Liver (tissue), 9 donors: ENCODE results near the gene SPINK13. TPM values are rescaled to one million over a fixed set of nuclear protein-coding genes. Genes with fewer than 3 reads are reported as not detected.

Source experiments
- DNase-seq: peaks from one replicate; pipeline ENCODE4 v3.0.0-alpha.2; 2017; ENCODE audit warnings: low spot score
- H3K27ac ChIP-seq, 2 donors: one replicate each; pipeline ENCODE4 v1.7.0; 2013; ENCODE audit warnings: inconsistent platforms in 2 of 2, low read length in 2 of 2, control low read depth in 1 of 2, low read depth in 1 of 2, mild to moderate bottlenecking in 1 of 2
- H3K27me3 ChIP-seq, 4 donors: one replicate each; pipeline versions ENCODE4 v1.6.1 to v1.7.0; 2013; ENCODE audit warnings: low read length in 3 of 4, inconsistent platforms in 1 of 4, mild to moderate bottlenecking in 1 of 4, moderate library complexity in 1 of 4; ENCODE audit not compliant: control insufficient read depth in 4 of 4, insufficient read depth in 4 of 4
- H3K36me3 ChIP-seq, 4 donors: one replicate each; pipeline versions ENCODE4 v1.6.1 to v1.7.0; 2013; ENCODE audit warnings: low read length in 3 of 4, mild to moderate bottlenecking in 3 of 4, low read depth in 1 of 4, moderate library complexity in 1 of 4; ENCODE audit not compliant: control insufficient read depth in 4 of 4, insufficient read depth in 3 of 4
- H3K4me1 ChIP-seq, 4 donors: one replicate each; pipeline versions ENCODE4 v1.6.1 to v1.7.0; 2013; ENCODE audit warnings: low read length in 3 of 4, mild to moderate bottlenecking in 3 of 4, moderate library complexity in 1 of 4; ENCODE audit not compliant: control insufficient read depth in 4 of 4, insufficient read depth in 4 of 4
- H3K4me3 ChIP-seq, 3 donors: one replicate each; pipeline versions ENCODE4 v1.6.1 to v1.7.0; 2013; ENCODE audit warnings: low read length in 3 of 3, control low read depth in 1 of 3, low read depth in 1 of 3, mild to moderate bottlenecking in 1 of 3
- H3K9ac ChIP-seq, 2 donors: one replicate each; pipeline ENCODE4 v1.7.0; 2013; ENCODE audit warnings: low read length in 2 of 2, mild to moderate bottlenecking in 2 of 2, moderate library complexity in 2 of 2, control low read depth in 1 of 2, low read depth in 1 of 2
- H3K9me3 ChIP-seq, 4 donors: one replicate each; pipeline versions ENCODE4 v1.6.1 to v1.7.0; 2013; ENCODE audit warnings: low read length in 3 of 4; ENCODE audit not compliant: control insufficient read depth in 4 of 4
- EGR1 ChIP-seq, 2 donors: IDR thresholded peaks; 2 replicates each; pipeline ENCODE4 v1.6.1; 2016 to 2018; ENCODE audit warnings: antibody characterized with exemption in 2 of 2, low read depth in 2 of 2
- FOXA1 ChIP-seq: IDR thresholded peaks from 2 replicates; pipeline ENCODE4 v1.6.1; 2016; ENCODE audit warnings: antibody characterized with exemption
- FOXA2 ChIP-seq: IDR thresholded peaks from 2 replicates; pipeline ENCODE4 v1.6.1; 2016; ENCODE audit warnings: antibody characterized with exemption
- GABPA ChIP-seq, 2 donors: IDR thresholded peaks in 1 of 2; conservative IDR thresholded peaks in 1 of 2; 2 replicates each; pipeline ENCODE4 v1.6.1; 2016; ENCODE audit warnings: antibody characterized with exemption in 2 of 2, mild to moderate bottlenecking in 1 of 2, moderate library complexity in 1 of 2
- HNF4A ChIP-seq, 2 donors: conservative IDR thresholded peaks; 2 replicates each; pipeline ENCODE4 v1.6.1; 2016; ENCODE audit warnings: antibody characterized with exemption in 2 of 2, mild to moderate bottlenecking in 2 of 2
- JUND ChIP-seq, 2 donors: IDR thresholded peaks; 2 replicates each; pipeline ENCODE4 v1.6.1; 2016; ENCODE audit warnings: antibody characterized with exemption in 2 of 2
- RAD21 ChIP-seq, 2 donors: IDR thresholded peaks; 2 replicates each; pipeline ENCODE4 v1.6.1; 2016; ENCODE audit warnings: antibody characterized with exemption in 2 of 2, mild to moderate bottlenecking in 2 of 2
- SP1 ChIP-seq: IDR thresholded peaks from 2 replicates; pipeline ENCODE4 v1.6.1; 2018; ENCODE audit warnings: antibody characterized with exemption, mild to moderate bottlenecking
- TAF1 ChIP-seq: conservative IDR thresholded peaks from 2 replicates; pipeline ENCODE4 v1.6.1; 2016; ENCODE audit warnings: antibody characterized with exemption, mild to moderate bottlenecking
- YY1 ChIP-seq: IDR thresholded peaks from 2 replicates; pipeline ENCODE4 v1.6.1; 2016; ENCODE audit warnings: antibody characterized with exemption, mild to moderate bottlenecking
- WGBS: extraction: QIAGEN DNeasy Blood & Tissue Kit; methylation state at CpG from one replicate; pipeline ENCODE4 v1.1.7; 2013; 5-methylcytosine and 5-hydroxymethylcytosine counted together
- polyA plus RNA-seq, 2 donors: library from polyadenylated mRNA; stranded (reverse) in 1 of 2; unstranded in 1 of 2; fragments of 200-250 nt in 1 of 2; fragments of >200 nt in 1 of 2; fragmentation: Nextera tagmentation in 1 of 2; extraction: Ambion mirVana in 1 of 2; gene quantifications; one replicate each; pipeline versions ENCODE4 v1.2.1 to v1.2.3, GENCODE V29; 2013 to 2015
- total RNA-seq, 2 donors: library from RNA; depleted of rRNA; stranded (reverse); fragments of >200 nt; gene quantifications; one replicate each; pipeline ENCODE4 v1.2.3, GENCODE V29; 2014
- TF ChIP-seq, protein P1 (sequence below): IDR thresholded peaks from 2 replicates; pipeline ENCODE4 v1.6.1; 2016; ENCODE audit warnings: antibody characterized with exemption
- TF ChIP-seq, protein P2 (sequence below): IDR thresholded peaks from 2 replicates; pipeline ENCODE4 v1.6.1; 2016; ENCODE audit warnings: antibody characterized with exemption
- TF ChIP-seq, protein P3 (sequence below): IDR thresholded peaks from 2 replicates; pipeline ENCODE4 v1.6.1; 2016; ENCODE audit warnings: antibody characterized with exemption
- donor health status: healthy.
- donor health status: healthy.
- donor health status: healthy.
- donor health status: healthy.
- donor health status: healthy.

The SPINK13 gene
- total and polyA plus RNA-seq, 4 donors, result not detected

GRCh38 chr5:148228392-148228984 lies 40.1 kb upstream of the SPINK13 start:
- Histone ChIP-seq H3K27ac (no peak overlapping the region), H3K4me3 (no peak overlapping the region), H3K36me3 (no peaks in the 10 kb centered on the region), H3K9me3 (no peaks in the 10 kb centered on the region), H3K9ac (no peak overlapping the region), H3K27me3 (no peaks in the 10 kb centered on the region), H3K4me1 (no peaks in the 10 kb centered on the region)
- DNase-seq, result no peak
- no peak for TF ChIP-seq RAD21 (IDR thresholded peaks at IDR 0.05)
- WGBS, result 95% methylated on average over 3 of the region's 3 CpGs

GRCh38 chr5:148229840-148230239 lies 38.8 kb upstream of the SPINK13 start:
- no peak overlapping the region for H3K9ac ChIP-seq
- no peak overlapping the region for H3K27ac ChIP-seq
- no peaks in the 10 kb centered on the region for H3K9me3 ChIP-seq
- no peaks in the 10 kb centered on the region for H3K27me3 ChIP-seq
- no peak overlapping the region for H3K4me3 ChIP-seq
- no peaks in the 10 kb centered on the region for H3K36me3 ChIP-seq
- no peak for TF ChIP-seq FOXA2
- TF ChIP-seq, protein P1, sequence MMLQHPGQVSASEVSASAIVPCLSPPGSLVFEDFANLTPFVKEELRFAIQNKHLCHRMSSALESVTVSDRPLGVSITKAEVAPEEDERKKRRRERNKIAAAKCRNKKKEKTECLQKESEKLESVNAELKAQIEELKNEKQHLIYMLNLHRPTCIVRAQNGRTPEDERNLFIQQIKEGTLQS, result no peak
- no peaks in the 10 kb centered on the region for H3K4me1 ChIP-seq
- DNase-seq, result no peak

- Histone ChIP-seq H3K27me3 (no peaks in the 10 kb centered on the region), H3K4me3 (no peak overlapping the region), H3K9me3 (no peaks in the 10 kb centered on the region), H3K4me1 (no peaks in the 10 kb centered on the region), H3K9ac (no peak overlapping the region), H3K27ac (no peak overlapping the region), H3K36me3 (no peaks in the 10 kb centered on the region)
- DNase-seq, result no peak
- 97% methylated on average over 7 of the region's 7 CpGs for WGBS
- TF ChIP-seq JUND (IDR thresholded peaks at IDR 0.05) (no peak), EGR1 (IDR thresholded peaks at IDR 0.05; ENCODE audit: low read depth in 2 of 2) (no peak), GABPA (IDR thresholded peaks at IDR 0.05 in 1 of 2, conservative IDR thresholded peaks at IDR 0.05 in 1 of 2) (no peak), HNF4A (conservative IDR thresholded peaks at IDR 0.05) (no peak), FOXA2 (no peak), SP1 (no peak), YY1 (no peak), FOXA1 (no peak), TAF1 (no peak), RAD21 (IDR thresholded peaks at IDR 0.05) (no peak)
- TF ChIP-seq, protein P1, result no peak
- TF ChIP-seq, protein P2, sequence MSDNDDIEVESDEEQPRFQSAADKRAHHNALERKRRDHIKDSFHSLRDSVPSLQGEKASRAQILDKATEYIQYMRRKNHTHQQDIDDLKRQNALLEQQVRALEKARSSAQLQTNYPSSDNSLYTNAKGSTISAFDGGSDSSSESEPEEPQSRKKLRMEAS, result no peak
- TF ChIP-seq, protein P3, sequence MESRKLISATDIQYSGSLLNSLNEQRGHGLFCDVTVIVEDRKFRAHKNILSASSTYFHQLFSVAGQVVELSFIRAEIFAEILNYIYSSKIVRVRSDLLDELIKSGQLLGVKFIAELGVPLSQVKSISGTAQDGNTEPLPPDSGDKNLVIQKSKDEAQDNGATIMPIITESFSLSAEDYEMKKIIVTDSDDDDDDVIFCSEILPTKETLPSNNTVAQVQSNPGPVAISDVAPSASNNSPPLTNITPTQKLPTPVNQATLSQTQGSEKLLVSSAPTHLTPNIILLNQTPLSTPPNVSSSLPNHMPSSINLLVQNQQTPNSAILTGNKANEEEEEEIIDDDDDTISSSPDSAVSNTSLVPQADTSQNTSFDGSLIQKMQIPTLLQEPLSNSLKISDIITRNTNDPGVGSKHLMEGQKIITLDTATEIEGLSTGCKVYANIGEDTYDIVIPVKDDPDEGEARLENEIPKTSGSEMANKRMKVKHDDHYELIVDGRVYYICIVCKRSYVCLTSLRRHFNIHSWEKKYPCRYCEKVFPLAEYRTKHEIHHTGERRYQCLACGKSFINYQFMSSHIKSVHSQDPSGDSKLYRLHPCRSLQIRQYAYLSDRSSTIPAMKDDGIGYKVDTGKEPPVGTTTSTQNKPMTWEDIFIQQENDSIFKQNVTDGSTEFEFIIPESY, result no peak
These were observed 38.4 kb upstream of the SPINK13 start for GRCh38 chr5:148230240-148230639.
